HUES6 (cell line): ENCODE measurements around the gene TRAPPC5.

ENCODE experiments used
- H3K27ac ChIP-seq: 2 replicates; pipeline ENCODE4 v1.7.0; 2013; ENCODE audit warnings: low read depth, mild to moderate bottlenecking, low read length, inconsistent platforms
- H3K27me3 ChIP-seq: 2 replicates; pipeline ENCODE4 v1.6.1; 2013; ENCODE audit warnings: low read length; ENCODE audit not compliant: control insufficient read depth, insufficient read depth
- H3K36me3 ChIP-seq: 2 replicates; pipeline ENCODE4 v1.6.1; 2013; ENCODE audit warnings: low read length; ENCODE audit not compliant: control insufficient read depth, insufficient read depth
- H3K4me1 ChIP-seq: 2 replicates; pipeline ENCODE4 v1.6.1; 2013; ENCODE audit warnings: low read length; ENCODE audit not compliant: control insufficient read depth, insufficient read depth
- H3K4me3 ChIP-seq: 2 replicates; pipeline ENCODE4 v1.5.1; 2013; ENCODE audit warnings: low read depth, low read length
- H3K9ac ChIP-seq: one replicate; pipeline ENCODE4 v1.6.1; 2013; ENCODE audit warnings: mild to moderate bottlenecking, low read length
- H3K9me3 ChIP-seq: 2 replicates; pipeline ENCODE4 v1.6.1; 2013; ENCODE audit warnings: low read depth, low read length; ENCODE audit not compliant: control insufficient read depth, insufficient read depth

TRAPPC5 gene

DNA sequence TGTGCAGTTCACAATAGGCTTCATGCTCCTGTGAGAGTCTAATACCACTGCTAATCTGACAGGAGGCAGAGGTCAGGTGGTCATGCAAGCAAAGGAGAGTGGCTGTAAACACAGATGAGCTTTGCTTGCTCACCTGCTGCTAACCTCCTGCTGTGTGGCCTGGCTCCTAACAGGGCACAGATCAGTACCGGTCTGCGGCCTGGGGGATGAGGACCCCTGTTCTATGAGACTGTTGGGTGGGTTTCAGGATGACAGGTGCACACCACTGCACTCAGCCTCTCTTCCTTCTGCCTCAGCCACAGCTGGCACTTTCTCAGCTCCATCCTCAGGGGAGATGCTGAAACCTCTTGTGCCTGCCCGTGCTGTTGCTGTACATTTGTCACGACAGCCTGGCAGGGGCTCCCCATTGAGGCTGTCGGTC is 41.6 kb downstream of the TRAPPC5 start:
- Histone ChIP-seq H3K27ac (no peak overlapping the region), H3K9me3 (no peaks in the 10 kb centered on the region), H3K4me3 (no peak overlapping the region), H3K9ac (no peak overlapping the region), H3K27me3 (peaks cover 42% of the 10 kb centered on the region; the same call in 1 of the 2 replicates), H3K4me1 (no peaks in the 10 kb centered on the region), H3K36me3 (no peaks in the 10 kb centered on the region)

DNA sequence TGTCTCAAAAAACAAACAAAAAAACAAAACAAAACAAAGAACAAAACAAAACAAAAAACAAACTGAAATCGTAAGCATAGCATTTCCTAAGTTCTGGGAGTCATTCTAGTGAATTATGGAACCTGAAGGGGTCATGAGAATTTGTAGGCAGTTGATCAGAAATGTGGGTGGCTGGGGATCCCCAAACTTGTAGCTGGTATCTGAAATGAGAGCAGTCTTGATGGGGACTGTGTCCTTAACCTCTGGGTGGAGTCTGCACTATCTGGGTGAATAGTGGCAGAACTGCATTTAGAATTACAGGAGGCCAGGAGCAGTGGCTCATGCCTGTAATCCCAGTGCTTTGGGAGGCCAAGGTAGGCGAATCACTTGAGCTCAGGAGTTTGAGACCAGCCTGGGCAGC is 45.2 kb downstream of the TRAPPC5 start:
- H3K9me3 ChIP-seq, result no peaks in the 10 kb centered on the region
- H3K9ac ChIP-seq, result no peak overlapping the region
- peaks cover 9% of the 10 kb centered on the region; the same call in 1 of the 2 replicates for H3K4me1 ChIP-seq
- no peak overlapping the region for H3K4me3 ChIP-seq
- no peak overlapping the region for H3K27ac ChIP-seq
- peaks cover 70% of the 10 kb centered on the region for H3K27me3 ChIP-seq
- no peaks in the 10 kb centered on the region for H3K36me3 ChIP-seq

DNA sequence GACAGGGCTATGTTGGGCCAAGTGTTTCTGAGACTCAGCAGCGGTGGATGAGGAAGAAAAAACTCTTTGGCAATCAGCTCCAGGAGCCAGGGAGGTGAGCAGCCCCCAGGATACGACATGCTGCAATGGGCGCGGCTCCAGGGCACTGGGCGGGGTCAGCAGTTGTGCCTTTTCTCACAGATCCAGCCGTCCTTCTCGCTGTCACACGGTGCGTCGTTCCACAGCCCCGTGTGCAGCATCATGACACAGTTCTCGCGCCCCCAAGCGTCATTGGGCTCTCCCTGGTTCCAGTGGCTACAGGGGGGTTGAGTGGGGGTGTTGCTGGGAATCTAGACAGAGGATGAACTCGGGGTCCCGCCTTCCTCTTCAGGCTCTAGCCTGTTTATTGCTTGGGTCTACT is 48.6 kb downstream of the TRAPPC5 start:
- Histone ChIP-seq H3K4me1 (peaks cover 9% of the 10 kb centered on the region; the same call in 1 of the 2 replicates), H3K27me3 (peaks cover 87% of the 10 kb centered on the region), H3K9me3 (no peaks in the 10 kb centered on the region), H3K27ac (no peak overlapping the region), H3K4me3 (peak overlapping the region; percentile 58), H3K9ac (no peak overlapping the region), H3K36me3 (no peaks in the 10 kb centered on the region)

DNA sequence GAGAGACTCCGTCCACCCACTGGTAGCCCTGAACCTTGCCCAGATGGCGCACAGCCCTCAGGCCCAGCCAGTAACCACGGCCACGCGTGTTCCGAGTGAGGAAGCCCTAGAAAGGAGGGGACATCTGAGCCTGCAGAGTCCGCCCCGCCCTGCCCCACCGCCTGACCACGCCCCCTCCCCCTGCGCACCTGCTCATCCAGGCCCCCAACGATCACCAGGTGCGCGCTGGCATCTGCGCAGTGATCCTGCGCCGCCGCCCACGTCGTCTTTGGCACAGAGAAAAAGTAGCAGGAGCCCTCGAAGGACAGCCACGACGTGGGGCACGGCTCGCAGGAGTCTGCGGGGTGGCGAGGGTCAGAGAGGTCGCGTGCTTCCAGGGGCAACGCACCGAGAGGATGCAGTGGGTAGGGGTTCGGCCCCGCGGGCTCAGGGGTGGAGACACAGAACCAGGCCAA is 49.2 kb downstream of the TRAPPC5 start:
- peak overlapping the region; percentile 58 for H3K4me3 ChIP-seq
- H3K4me1 ChIP-seq, result peaks cover 9% of the 10 kb centered on the region; the same call in 1 of the 2 replicates
- H3K27ac ChIP-seq, result no peak overlapping the region
- H3K27me3 ChIP-seq, result peaks cover 92% of the 10 kb centered on the region
- H3K9ac ChIP-seq, result no peak overlapping the region
- H3K36me3 ChIP-seq, result no peaks in the 10 kb centered on the region
- no peaks in the 10 kb centered on the region for H3K9me3 ChIP-seq

DNA sequence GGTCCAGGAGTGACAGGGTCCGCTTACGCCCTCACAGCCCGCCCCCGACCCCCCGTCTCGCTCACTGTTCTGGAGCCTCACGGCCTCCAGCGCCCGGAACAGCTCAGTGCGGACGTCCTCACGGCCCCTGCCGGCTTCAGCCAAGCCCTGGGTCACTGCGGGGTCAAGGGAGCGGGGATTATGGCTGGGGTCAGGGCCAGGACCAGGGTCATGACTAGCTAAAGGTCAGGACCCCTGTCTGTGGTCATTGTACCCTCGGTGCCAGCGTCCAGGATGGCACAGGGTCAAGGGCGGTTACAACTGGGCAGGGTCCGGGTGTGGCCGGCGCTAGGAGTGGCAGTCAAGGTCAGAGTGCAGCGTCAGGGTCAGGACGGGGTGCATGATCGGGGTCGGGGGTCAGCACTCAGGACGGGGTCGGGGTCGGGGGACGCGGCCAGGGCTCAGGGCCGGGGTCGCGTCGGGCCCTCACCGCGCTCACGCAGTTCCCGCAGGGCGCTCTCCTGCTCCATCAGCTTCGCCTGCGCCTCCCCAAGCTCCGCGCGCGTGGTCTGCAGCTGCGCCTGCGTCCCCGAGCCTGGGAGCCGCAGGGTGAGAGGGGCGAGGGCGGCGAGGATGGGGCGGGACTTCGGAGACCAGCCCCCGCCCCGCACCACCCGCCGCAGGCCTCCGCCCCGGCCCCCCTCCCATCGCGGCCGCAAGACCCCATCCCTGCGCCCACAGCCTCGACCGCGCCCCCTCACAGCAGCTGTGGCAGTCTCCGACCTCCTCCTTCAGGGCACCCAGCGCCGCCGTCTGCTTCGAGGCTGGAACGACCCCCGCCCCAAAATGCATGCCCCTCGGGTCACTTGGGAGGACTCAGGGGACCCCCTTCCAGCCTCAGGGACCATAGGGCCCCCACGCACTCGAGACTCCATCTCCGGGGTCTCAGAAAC is 49.9 kb downstream of the TRAPPC5 start:
- Histone ChIP-seq H3K4me1 (peaks cover 9% of the 10 kb centered on the region; the same call in 1 of the 2 replicates), H3K4me3 (peak overlapping the region; percentile 58), H3K9ac (no peak overlapping the region), H3K27me3 (peaks cover 95% of the 10 kb centered on the region), H3K9me3 (no peaks in the 10 kb centered on the region), H3K36me3 (no peaks in the 10 kb centered on the region), H3K27ac (no peak overlapping the region)

DNA sequence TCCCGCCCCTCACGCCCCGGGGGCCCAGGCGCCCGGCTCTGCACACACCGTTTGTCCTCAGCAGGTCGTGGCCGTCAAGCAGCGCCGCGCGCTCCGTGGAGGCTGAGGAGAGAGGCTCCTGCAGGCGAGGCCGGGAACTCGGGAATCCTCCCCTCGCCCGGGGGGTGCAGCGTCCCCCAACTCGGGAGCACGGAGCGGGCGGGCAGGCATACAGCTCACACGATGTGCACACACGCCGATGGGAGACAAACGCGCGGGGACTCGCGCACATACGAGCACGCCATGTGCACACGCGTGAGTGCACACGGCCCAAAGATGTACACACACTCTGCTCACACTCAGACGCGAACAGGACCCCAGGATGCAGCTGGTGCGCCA is 50.6 kb downstream of the TRAPPC5 start:
- Histone ChIP-seq H3K9me3 (no peaks in the 10 kb centered on the region), H3K27me3 (peaks cover 96% of the 10 kb centered on the region), H3K9ac (no peak overlapping the region), H3K4me3 (no peak overlapping the region), H3K36me3 (no peaks in the 10 kb centered on the region), H3K27ac (no peak overlapping the region), H3K4me1 (peaks cover 9% of the 10 kb centered on the region; the same call in 1 of the 2 replicates)

DNA sequence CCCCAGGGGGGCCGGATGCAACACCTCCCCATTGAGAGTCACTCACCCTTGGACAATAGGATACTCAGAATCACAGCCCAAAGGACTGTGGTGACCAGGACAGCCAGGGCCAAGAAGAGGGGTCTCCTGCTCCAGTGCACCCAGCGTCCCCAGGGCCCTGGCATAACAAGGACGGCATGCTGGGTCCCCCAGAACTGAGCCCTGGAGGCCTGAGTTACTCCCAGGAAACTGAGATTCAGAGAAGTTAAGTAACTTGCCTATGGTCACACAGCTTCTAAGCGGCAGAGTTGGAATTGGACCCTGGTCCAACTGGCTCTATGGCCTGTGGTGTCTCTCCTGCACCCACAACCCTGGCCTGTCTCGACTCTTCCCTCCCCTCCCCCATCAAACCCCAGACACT is 51.0 kb downstream of the TRAPPC5 start:
- Histone ChIP-seq H3K9me3 (no peaks in the 10 kb centered on the region), H3K9ac (no peak overlapping the region), H3K4me1 (peaks cover 9% of the 10 kb centered on the region; the same call in 1 of the 2 replicates), H3K36me3 (no peaks in the 10 kb centered on the region), H3K27me3 (peaks cover 92% of the 10 kb centered on the region), H3K27ac (no peak overlapping the region), H3K4me3 (no peak overlapping the region)

DNA sequence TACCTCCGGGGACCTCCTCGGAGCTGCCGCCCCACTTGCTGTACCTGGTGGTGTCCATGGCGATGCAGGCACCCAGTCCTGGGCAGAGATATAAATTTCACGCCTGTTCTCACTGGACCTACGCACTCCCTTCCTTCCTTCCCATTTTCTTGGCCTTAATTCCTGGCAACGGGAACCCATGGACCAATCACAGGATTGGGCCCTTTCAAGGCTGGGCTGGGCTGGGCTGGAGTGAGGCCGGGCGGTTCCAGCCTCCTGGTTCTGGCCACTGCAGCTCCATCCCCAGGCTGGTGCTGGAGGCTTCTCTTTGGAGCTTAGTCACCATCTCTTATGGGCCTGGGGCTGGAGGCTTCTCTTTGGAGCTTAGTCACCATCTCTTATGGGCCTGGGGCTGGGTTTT is 51.4 kb downstream of the TRAPPC5 start, which contains the start of gene CLEC4G:
TSS of gene CLEC4G (minus strand) at position 66 of the 400 bp plus-strand sequence. CDS start at position 58, 8 bp downstream.
- Histone ChIP-seq H3K9me3 (no peaks in the 10 kb centered on the region), H3K27ac (no peak within 1 kb of the TSS), H3K4me3 (no peak within 1 kb of the TSS), H3K36me3 (no peaks in the 10 kb centered on the region), H3K9ac (no peak within 1 kb of the TSS), H3K27me3 (peaks cover 92% of the 10 kb centered on the region), H3K4me1 (peaks cover 9% of the 10 kb centered on the region; the same call in 1 of the 2 replicates)

DNA sequence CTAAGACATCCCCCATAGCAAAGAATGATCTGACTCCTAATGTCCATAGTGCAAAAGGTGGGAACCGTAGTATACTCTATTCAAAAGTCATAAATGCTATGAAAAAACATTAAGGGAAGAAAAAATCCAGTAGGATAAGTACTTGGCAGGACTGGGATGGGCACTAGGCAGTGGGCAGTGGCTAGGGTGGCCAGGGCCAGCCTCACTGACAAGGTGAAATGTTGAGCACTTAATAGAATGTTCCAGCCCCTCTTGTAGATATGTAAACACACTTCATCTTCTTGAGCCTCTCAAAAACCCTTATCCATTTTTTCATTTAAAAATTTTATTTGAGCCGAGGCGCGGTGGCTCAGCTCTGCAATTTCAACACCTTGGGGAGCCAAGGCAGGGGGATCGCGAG is 52.7 kb downstream of the TRAPPC5 start:
- no peak overlapping the region for H3K27ac ChIP-seq
- no peak overlapping the region for H3K9ac ChIP-seq
- no peaks in the 10 kb centered on the region for H3K36me3 ChIP-seq
- H3K4me3 ChIP-seq, result no peak overlapping the region
- H3K27me3 ChIP-seq, result peaks cover 86% of the 10 kb centered on the region
- peaks cover 9% of the 10 kb centered on the region; the same call in 1 of the 2 replicates for H3K4me1 ChIP-seq
- no peaks in the 10 kb centered on the region for H3K9me3 ChIP-seq

DNA sequence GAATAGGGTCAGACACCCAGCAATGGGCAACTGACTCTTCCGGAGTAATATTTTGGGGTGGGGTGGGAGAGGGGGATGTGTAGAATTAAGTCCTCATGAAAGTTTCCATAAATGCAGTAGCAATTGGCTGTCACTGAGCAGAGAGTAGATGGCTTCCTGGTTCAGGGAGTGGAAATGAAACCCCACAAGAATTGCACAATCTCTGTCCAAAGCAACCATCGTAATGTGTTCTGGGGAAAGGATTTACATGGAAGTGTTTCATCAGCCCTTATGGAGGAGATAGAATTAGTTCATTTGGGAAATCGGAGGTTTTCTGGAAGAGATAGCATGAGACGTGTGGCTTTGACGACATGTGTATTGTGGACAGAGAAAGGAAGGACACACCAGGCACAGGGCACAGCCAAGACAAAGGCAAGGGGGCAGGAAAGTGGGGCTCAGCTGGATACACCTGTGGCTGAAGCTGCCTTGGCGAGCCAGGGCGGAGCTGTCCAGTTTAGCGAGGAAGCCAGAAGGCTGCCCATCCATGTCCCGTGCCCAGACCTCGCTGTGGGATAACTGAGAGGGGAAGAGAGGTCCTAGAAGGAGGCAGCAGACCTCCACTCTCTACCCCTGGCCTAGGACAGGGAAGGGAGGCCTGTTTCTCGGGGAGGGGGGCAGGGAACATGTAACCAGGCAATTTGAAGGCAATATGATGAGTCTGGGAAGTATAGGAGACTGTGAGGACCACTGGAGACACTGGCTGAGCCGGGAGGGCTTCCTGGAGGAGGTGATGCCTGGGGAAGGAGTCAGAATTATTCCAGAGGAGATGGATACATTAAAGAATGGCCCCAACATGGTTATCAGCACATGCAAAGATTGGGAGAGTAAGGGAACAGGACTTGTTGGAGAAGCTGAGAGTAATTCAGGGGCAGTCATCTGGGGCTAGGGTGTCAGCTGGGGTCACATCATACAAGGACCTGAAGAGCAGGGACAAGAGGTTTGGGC is 53.9 kb downstream of the TRAPPC5 start:
- no peak overlapping the region for H3K27ac ChIP-seq
- no peaks in the 10 kb centered on the region for H3K9me3 ChIP-seq
- no peak overlapping the region for H3K9ac ChIP-seq
- peaks cover 84% of the 10 kb centered on the region for H3K27me3 ChIP-seq
- peaks cover 2% of the 10 kb centered on the region; the same call in 1 of the 2 replicates for H3K4me1 ChIP-seq
- H3K36me3 ChIP-seq, result no peaks in the 10 kb centered on the region
- H3K4me3 ChIP-seq, result no peak overlapping the region
